HG02588 (cell line): ENCODE measurements around the gene ACOT7.

Experiments
- ATAC-seq: cut with Tn5 transposase; IDR thresholded peaks from one replicate; pipeline ENCODE4 v1.9.1; 2021; ENCODE audit warnings: mild to moderate bottlenecking, moderate library complexity; ENCODE audit not compliant: unreplicated experiment

The ACOT7 gene

GRCh38 chr1:6424619-6425593, 31.3 kb upstream of the ACOT7 start, which contains the start of gene ESPN:
ESPN (plus strand) TSS chr1:6424776; CDS start chr1:6424956, 180 bp downstream.
- ATAC-seq, result no peak

- no peak for ATAC-seq
These were observed 30.5 kb upstream of the ACOT7 start for GRCh38 chr1:6424000-6424565.

DNA sequence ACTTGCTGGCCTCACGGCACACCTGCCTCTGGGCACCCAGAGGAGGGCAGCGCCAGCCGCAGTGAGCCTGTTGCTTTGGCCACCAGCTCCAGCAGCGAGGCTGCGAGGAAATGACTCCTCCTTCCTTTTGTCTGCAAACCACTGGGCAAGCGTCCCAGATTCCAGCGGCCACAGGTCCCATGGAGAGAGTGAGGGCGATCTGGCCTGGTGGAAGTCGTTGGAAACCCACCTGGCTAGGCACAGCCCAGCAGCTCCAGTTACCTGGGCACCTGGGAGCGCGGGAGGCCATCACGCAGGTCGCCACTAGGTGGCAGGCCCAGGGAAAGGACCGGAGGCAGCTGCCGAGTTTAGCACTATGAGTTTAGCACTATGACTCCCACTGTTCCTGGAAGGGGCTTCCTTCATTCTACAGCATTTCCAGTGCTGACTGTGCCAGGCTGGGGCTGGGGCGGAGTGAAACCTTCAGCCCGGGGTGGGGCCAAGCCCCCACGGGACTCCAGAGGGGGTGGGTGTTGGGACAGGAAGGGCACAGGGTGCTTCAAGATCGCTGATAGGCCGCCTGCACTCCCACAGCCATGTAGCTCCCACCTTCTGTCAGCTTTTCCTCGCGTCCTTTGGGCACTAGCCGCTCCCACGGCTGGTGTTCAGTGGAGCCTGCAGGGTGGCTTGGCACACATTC, 29.9 kb upstream of the ACOT7 start:
- no peak for ATAC-seq

DNA sequence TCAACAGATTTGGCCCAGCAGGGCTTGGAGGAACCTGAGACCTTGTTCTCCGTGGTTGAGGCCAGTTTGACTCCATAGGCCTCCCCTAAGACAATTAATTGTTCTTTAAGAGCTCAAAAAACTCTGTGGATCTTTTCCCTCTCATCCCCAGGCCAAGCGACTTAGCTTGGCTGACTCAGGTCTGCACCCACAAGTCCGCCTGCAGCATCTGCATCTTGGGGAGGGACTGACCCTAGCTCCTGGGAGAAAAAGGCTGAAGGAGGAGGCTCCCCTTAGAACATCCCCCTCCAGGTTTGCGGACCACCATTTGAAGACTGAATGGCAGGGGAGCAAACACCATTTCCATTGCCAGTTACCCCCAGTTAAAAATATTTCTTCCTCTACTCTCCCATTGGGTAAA, 27.7 kb upstream of the ACOT7 start:
- no peak for ATAC-seq

- ATAC-seq, result no peak
These were observed 27.0 kb upstream of the ACOT7 start for GRCh38 chr1:6420454-6421042.

GRCh38 chr1:6419804-6420453, 26.4 kb upstream of the ACOT7 start, which contains the start of gene HES2:
HES2 (minus strand) TSS chr1:6419919; CDS start chr1:6419820, 99 bp downstream.
- ATAC-seq, result no peak

- no peak for ATAC-seq
These were observed 25.8 kb upstream of the ACOT7 start for GRCh38 chr1:6419397-6419803.

GRCh38 chr1:6418668-6419396, 25.3 kb upstream of the ACOT7 start:
- ATAC-seq, result no peak

DNA sequence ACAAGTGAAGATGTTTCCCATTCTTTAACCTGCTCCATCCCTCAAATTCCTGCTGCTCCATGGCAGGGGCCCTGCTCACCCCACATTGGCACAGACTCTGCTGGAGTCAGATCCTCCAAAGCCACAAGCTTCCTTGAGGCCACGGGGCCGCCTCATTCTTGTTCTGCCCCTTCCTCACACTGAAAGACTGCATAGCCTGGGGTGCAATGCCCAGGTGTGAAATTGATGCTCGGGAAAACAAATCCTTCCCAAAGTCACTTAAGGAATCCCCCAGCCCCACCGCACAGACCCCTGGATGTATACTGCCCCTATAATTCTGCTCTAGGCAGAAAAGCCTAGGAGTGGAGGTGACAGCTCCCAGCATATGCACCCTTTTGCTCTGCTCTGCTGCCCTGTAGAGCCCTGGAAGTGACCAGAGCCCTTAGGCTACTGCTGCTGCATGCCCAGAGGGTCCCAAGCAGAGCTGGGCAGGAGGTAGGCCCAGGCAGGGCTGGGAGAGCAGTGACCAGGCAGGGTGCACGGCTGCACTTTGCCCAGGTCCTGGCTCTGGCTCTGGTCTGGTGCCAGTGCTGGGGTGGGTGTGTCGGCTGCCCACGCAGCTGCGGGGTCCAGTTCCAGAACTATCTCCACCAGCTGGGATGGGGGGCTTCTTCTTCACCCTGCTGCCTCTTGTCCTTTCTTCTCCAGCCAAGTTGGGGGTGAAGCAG, 24.5 kb upstream of the ACOT7 start:
- no peak for ATAC-seq

DNA sequence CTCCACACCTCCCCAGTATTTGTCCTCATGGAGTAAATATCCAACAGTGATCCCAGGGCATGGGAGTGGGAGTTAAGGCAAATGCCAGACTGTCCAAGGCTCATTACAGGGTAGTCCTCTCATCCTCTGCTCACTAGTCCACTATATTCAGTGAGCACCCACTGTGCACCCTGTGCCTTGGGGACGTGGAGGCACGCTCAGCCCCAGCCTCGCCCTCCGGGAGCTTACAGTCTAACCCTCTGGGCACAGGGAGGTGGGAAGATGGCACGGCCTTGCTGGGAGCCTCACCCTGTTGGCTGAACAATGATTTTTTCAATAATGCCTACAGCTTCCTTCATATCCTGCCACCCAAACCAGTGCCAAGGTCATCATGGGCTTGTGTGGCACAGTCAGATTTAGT, 23.3 kb upstream of the ACOT7 start:
- ATAC-seq, result no peak

DNA sequence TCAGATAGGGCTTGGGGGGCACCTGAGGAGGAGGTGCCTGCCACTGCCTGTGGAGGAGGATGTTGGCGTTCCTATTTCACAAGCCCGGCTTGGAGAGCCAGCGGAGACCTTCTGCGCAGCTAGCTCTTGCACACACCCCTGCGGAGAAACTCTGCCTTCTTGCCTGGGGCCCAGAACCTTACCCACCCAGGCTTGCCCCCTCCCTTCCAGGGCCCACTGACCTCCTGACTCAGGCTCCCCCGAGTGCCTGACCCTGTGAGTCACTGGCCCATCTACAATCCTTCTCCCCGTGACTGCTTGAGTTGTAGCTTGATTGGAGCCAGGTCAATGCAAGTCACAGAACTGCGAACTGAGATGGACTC, 22.7 kb upstream of the ACOT7 start:
- no peak for ATAC-seq

DNA sequence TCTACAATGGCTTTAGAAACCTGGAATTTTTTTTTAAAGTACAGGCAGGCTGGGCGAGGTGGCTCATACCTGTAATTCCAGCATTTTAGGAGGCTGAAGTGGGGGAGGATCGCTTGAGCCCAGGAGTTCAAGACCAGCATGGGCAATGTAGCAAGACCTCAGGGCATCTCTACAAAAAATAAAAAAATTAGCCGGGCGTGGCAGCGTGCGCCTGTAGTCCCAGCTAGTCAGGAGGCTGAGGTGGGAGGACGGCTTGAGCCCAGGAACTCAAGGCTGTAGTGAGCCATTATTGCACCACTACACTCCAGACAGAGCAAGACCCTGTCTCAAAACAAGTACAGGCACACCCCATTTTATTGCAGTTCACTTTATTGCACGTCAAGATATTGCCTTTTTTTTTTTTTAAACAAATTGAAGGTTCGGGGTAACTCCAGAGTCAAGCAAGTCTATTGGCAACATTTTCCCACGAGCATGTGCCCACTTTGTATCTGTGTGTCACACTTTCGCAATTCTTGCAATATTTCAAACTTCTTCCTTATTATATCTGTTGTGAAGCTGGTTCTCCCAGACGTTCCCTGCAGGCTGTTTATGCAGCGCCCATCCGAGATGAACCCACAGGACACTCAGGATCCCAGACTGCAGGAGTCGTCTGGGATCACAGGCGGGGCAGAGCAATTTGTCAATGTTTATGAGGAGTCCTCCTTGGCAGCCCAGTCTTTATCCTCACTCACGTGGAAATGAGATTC, 21.5 kb upstream of the ACOT7 start:
- no peak for ATAC-seq

DNA sequence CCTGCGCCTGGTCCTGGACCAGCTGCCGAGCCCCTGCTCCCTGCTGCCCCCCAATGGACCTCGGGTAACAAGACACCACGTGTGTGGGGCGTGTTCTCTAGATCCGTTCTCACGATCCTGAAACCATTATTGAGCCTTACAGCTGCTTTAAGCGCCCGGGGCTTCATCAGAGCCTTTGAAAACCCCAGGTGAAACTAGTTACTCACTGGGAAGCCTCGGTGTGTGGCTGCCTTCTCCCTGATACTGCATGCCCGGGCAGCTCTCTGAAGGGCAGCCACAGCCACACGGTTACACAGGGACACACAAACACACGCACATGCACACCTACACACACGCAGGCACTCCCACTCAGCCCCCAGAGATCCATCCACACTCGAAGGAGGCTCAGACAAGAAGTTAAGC, 20.9 kb upstream of the ACOT7 start:
- no peak for ATAC-seq

- ATAC-seq, result no peak
These were observed 19.3 kb upstream of the ACOT7 start for GRCh38 chr1:6412896-6413295.

DNA sequence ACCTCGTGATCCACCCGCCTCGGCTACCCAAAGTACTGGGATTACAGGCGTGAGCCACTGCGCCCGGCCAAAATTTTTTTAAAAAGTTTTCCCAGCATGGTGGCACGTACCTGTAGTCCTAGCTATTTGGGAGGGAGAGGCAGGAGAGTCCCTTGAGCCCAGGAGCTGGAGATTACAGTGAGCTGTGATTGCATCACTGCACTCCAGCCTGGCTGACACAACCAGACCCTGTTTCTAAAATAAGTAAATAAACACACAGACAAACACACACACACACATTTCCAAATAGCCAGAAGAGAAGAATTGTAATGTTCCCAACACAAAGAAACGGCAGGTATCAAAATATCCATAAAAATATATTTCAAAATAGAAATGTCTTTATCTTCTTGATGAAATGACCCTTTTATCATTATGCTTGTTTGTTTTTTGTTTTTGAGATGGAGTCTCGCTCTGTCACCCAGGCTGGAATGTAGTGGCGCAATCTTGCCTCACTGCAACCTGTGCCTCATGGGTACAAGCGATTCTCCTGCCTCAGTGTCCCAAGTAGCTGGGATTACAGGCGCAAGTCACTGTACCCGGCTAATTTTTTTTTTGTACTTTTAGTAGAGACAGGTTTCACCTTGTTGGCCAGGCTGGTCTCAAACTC, 16.8 kb upstream of the ACOT7 start:
- no peak for ATAC-seq

DNA sequence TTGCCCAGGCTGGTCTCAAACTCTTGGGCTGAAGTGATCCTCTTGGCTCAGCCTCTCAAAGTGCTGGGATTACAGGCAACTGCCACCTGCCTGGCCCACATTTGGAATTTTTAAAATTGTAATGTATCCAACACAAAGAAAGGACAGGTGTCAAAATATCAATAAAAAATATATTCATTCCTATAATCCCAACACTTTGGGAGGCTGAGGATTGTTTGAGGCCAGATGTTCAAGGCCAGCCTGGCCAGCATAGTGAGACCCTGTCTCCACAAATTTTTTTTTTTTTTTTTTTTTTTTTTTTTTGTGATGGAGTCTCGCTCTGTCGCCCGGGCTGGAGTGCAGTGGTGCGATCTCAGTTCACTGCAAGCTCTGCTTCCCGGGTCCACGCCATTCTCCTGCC, 16.2 kb upstream of the ACOT7 start:
- ATAC-seq, result no peak

- ATAC-seq, result no peak
These were observed 15.5 kb upstream of the ACOT7 start for GRCh38 chr1:6409053-6409452.

DNA sequence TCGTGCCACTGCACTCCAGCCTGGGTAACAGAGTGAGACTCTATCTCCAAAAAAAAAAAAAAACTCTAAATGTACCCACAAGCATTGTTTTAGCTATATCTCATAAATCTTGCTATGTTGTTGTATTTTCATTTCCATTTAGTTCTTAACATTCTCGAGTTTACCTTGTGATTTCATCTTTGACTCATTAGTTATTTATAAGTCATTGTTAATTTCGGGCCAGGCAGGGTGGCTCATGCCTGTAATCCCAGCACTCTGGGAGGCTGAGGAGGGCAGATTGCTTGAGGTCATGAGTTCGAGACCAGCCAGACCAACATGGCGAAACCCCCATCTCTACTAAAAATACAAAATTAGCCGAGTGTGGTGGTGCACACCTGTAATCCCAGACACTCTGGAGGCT, 14.5 kb upstream of the ACOT7 start:
- ATAC-seq, result no peak
